RKO (cell line): ENCODE measurements around the gene GIGYF2.

Source experiments
- DNase-seq: peaks from one replicate; pipeline ENCODE4 v3.0.0-alpha.2; 2016; ENCODE audit warnings: low spot score

Gene GIGYF2

DNA sequence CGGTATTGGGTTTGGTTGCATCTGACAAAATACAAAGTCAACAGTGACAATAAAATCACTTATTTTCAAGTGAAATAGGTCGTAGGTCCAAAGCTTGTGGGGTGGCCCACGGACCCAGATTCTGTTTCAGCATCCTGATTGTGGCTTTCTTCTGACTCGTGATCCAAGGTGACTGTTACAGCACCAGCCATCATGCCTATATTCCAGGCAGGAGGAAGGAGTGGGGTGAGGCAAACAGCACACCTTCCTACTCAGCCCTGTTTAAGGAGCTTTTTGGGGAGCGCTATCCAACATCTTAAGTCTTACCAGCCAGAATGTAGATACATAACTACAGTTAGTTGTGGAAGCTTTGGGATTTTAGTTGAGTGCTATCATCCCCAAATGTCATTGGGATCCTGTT lies 164.2 kb downstream of the GIGYF2 start:
- DNase-seq = no peak

GRCh38 chr2:232863996-232864395 lies 166.9 kb downstream of the GIGYF2 start:
- DNase-seq = no peak

DNA sequence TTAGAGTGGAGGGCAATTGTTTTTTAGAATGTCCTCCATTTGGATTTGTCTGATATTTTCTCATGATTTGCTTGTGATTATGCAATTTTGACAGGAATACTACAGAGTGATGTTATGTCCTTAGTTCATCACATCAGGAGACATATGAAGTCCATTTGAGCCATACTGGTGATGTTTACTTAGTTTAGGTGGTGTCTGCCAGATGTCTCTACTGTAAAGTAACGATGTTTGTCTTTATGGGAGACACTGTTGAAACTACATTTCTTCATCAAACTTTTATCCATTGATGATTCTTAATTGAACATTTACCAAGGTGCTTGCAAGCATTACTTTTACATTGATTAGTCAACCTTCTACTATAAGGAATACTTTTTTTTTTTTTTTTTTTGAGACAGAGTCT lies 168.0 kb downstream of the GIGYF2 start:
- no peak for DNase-seq

- DNase-seq = no peak
Observed at GRCh38 chr2:232866104-232866503, 169.0 kb downstream of the GIGYF2 start.

GRCh38 chr2:232869138-232870017 lies 172.2 kb downstream of the GIGYF2 start:
- no peak for DNase-seq

GRCh38 chr2:232870018-232870765 lies 173.1 kb downstream of the GIGYF2 start, which contains the start of gene SNORC:
Gene SNORC, plus strand, starts transcription at chr2:232870264. Its CDS starts 78 bp downstream, at chr2:232870342.
- no peak for DNase-seq

GRCh38 chr2:232870766-232871371 lies 173.7 kb downstream of the GIGYF2 start:
- DNase-seq = no peak

DNA sequence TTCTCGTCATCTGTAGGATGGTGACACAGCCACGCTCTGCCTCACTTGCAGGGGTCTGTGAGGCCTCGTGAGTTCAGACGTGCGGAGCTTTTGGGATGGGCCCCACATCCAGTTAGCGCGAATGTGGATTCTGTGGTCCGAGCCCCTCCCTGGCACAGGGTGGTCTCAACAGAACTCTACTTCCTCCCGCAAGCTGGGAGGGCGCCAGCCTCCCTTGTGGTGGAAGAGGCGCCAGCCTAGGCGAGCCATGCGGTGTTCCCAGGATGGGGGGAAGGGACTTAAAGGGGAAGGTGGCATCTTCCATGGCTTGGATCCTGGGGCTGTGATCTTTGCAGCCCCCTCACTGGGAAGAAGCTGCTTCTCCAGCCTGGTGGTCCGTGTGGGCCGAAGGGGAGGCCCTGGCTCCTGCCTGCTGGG lies 174.3 kb downstream of the GIGYF2 start:
- no peak for DNase-seq

GRCh38 chr2:232871835-232872736 lies 175.0 kb downstream of the GIGYF2 start:
- no peak for DNase-seq

DNA sequence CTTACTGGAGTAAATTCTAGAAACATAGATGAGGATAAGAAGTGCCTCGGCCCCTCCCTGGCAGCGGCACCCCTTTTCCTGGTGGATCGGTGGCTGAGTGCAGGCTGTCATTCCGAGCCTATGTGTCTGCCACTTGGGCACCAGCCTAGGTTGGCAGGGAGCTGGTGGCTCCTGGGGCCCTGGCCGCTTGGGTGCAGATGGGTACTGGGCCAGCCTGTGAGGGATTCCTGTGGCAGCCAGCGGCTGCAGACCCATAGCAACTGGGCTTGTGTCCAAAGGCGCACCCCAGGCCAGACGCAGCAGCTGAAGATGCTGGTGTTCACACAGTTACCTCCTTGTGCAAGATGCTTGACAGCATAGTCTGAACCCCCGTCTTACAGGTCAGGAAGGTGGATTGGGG lies 175.7 kb downstream of the GIGYF2 start:
- no peak for DNase-seq

DNA sequence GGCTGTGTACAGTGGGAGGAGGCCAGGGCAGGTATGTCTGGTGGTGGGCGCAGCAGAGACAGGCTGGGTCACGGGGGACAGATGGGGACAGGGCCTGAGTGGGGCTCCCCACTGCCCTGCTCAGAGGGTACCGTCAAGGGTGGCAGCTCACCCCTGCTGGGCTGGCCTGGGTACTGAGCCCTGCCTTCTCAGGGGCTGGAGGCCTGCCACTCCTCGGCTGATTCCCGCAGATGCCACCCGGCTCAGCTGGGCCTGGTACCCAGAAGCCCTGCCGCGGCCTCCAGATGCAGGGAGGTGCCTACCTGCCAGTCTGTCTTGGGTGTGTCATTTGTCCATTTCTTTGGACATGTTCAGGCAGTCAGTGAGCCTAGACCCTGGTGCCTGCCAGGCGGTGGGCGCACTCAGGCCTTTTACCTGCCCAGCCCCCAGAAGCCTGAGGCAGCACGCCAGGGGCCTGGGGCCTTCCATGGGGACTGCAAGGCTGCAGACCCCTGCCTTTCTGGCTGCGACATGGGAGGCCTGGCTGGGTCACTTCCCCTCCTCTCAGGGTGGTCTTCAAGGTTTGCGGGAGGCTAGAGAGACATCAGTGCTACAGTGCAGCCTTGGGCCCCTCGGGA lies 176.3 kb downstream of the GIGYF2 start:
- DNase-seq = no peak

- no peak for DNase-seq
Observed at GRCh38 chr2:232873909-232874641, 176.9 kb downstream of the GIGYF2 start.

- no peak for DNase-seq
Observed at GRCh38 chr2:232874677-232875223, 177.6 kb downstream of the GIGYF2 start.

GRCh38 chr2:232875256-232876121 lies 178.4 kb downstream of the GIGYF2 start:
- DNase-seq = no peak

GRCh38 chr2:232876161-232876977 lies 179.2 kb downstream of the GIGYF2 start:
- peak; percentile 79 for DNase-seq

DNA sequence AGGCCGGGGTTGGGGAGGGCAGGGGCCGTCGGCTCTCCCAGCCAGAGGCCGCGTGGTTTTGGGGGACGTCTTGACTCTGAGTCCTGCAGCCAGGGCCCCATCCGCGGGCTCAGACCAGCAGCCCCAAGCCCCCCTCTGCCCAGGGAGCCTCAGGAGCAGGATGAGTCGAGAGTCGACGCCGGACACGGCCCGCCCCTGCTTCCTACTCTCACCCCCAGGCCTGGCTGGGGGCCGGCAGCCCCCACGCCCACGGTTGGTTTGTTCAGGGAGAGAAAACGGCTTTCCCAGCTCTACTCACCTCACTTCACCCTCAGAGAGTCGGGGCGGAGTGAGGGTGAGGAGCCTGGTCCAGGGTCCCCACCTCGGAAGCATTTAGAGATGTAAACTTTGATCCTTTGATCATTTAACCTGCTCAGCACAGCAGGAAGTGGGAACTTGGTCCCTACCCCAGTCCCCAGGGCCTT lies 179.9 kb downstream of the GIGYF2 start:
- peak; percentile 72 for DNase-seq

DNA sequence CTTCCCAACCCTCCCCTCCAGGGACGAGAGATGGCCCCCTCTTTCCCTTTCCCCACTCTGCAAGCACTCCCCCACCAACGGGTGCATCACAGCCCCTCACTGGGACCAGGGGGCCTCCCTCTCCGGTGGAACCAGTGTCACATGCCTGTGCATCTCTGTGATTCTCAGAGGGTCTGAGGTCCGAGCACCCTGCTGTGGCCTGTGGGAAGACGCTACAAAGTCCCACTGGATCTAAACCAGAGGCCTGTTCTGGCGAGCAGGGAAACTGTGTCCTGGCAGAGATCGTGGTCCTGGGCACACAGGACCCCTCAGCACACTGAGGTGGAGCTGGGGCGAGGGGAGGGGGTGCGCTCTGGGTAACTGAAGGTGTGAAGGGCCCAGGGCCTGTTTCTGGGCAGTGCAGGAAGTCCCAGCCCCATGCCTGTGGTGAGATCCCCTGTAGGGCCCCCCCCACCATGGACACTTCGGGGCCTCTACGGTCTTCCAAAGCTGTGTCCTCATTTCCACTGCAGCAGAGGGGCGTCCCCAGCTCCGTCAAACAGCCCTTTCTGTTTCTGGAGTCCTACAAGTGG lies 180.9 kb downstream of the GIGYF2 start:
- DNase-seq = no peak
